SK-N-SH (cell line): ENCODE measurements around the gene ZNF331. TPM values are rescaled to one million over a fixed set of nuclear protein-coding genes. Genes with fewer than 3 reads are reported as not detected.

Experiments
- CTCF ChIA-PET: fragments of 300-600, 350-600 bp; formaldehyde crosslinking; extraction: SDS; loops from one replicate; lab custom pipeline; 2021; lab: Yijun Ruan, JAX
- POLR2A ChIA-PET: fragments of 350-600 bp; sonication (Branson Sonifier 250); formaldehyde crosslinking; extraction: SDS; loops from one replicate; lab custom pipeline; 2020; ENCODE audit warnings: antibody characterized with exemption, inconsistent platforms; lab: Yijun Ruan, JAX
- DNase-seq: peaks from one replicate; pipeline ENCODE4 v3.0.0; 2012
- H2AFZ ChIP-seq: fragments of 200-600 bp; sonication (generic); 2 replicates; pipeline ENCODE4 v1.8.1; 2016; ENCODE audit warnings: antibody characterized with exemption, mild to moderate bottlenecking, low read depth
- H3F3A ChIP-seq: fragments of 200-600 bp; sonication (generic); replicated peaks from 2 replicates; pipeline ENCODE3; 2016; ENCODE audit warnings: antibody characterized with exemption, mild to moderate bottlenecking; ENCODE audit not compliant: insufficient read depth
- H3K27ac ChIP-seq, 2 experiments: fragments of 200-500 bp in 1 of 2; fragments of 200-600 bp in 1 of 2; sonication (Bioruptor generic) in 1 of 2; sonication (generic), shearing (Covaris generic) in 1 of 2; 2 replicates each; pipeline versions ENCODE4 v1.5.1 to v1.6.1; 2014 to 2016; ENCODE audit warnings: low read depth in 2 of 2, inconsistent platforms in 1 of 2, low read length in 1 of 2, mild to moderate bottlenecking in 1 of 2, mixed read lengths in 1 of 2
- H3K27me3 ChIP-seq: fragments of 200-600 bp; sonication (generic), shearing (Covaris generic); 2 replicates; pipeline ENCODE4 v1.6.1; 2016; ENCODE audit warnings: mixed run types; ENCODE audit not compliant: insufficient read depth
- H3K36me3 ChIP-seq, 2 experiments: fragments of 200-500 bp in 1 of 2; fragments of 200-600 bp in 1 of 2; sonication (Bioruptor generic) in 1 of 2; sonication (generic) in 1 of 2; replicated peaks in 1 of 2; 2 replicates each; pipeline versions ENCODE3 to v1.5.1; 2014 to 2016; ENCODE audit warnings: low read length in 1 of 2, mild to moderate bottlenecking in 1 of 2; ENCODE audit not compliant: insufficient read depth in 2 of 2, control insufficient read depth in 1 of 2
- H3K4me1 ChIP-seq, 2 experiments: fragments of 200-500 bp in 1 of 2; fragments of 200-600 bp in 1 of 2; sonication (Bioruptor generic) in 1 of 2; sonication (generic), shearing (Covaris generic) in 1 of 2; 2 replicates each; pipeline versions ENCODE4 v1.5.1 to v1.6.1; 2014 to 2016; ENCODE audit warnings: low read depth in 1 of 2, low read length in 1 of 2, mixed run types in 1 of 2; ENCODE audit not compliant: insufficient read depth in 2 of 2, control insufficient read depth in 1 of 2
- H3K4me2 ChIP-seq: fragments of 200-600 bp; sonication (generic), shearing (Covaris generic); 2 replicates; pipeline ENCODE4 v1.6.1; 2017; ENCODE audit warnings: mixed run types
- H3K4me3 ChIP-seq, 2 experiments: fragments of 200-500 bp in 1 of 2; fragments of 200-600 bp in 1 of 2; sonication (Bioruptor generic) in 1 of 2; sonication (generic), shearing (Covaris generic) in 1 of 2; 2 replicates each; pipeline versions ENCODE4 v1.5.1 to v1.8.1; 2014 to 2016; ENCODE audit warnings: low read depth in 2 of 2, inconsistent platforms in 1 of 2, low read length in 1 of 2, mild to moderate bottlenecking in 1 of 2, mixed read lengths in 1 of 2, moderate library complexity in 1 of 2
- H3K79me2 ChIP-seq: fragments of 200-600 bp; sonication (generic); 2 replicates; pipeline ENCODE4 v1.8.1; 2017; ENCODE audit warnings: mild to moderate bottlenecking; ENCODE audit not compliant: insufficient read depth
- H3K9ac ChIP-seq: fragments of 200-600 bp; sonication (generic); 2 replicates; pipeline ENCODE4 v1.6.1; 2017; ENCODE audit warnings: mixed run types
- H3K9me2 ChIP-seq: fragments of 200-600 bp; sonication (generic); 2 replicates; pipeline ENCODE4 v1.6.1; 2017; ENCODE audit warnings: mixed run types
- H3K9me3 ChIP-seq: fragments of 200-600 bp; sonication (generic); 2 replicates; pipeline ENCODE4 v1.6.1; 2017; ENCODE audit warnings: mixed run types, mild to moderate bottlenecking, moderate library complexity
- H4K20me1 ChIP-seq: fragments of 200-600 bp; sonication (generic); 2 replicates; pipeline ENCODE4 v1.6.1; 2017; ENCODE audit warnings: mild to moderate bottlenecking, mixed run types; ENCODE audit not compliant: insufficient read depth
- ELF1 ChIP-seq: IDR thresholded peaks from 2 replicates; pipeline ENCODE4 v1.4.0; 2012
- EZH2phosphoT487 ChIP-seq: fragments of 200-600 bp; sonication (generic); IDR thresholded peaks from 2 replicates; pipeline ENCODE4 v1.6.1; 2017; ENCODE audit warnings: low read depth, mixed run types, mild to moderate bottlenecking, antibody characterized with exemption, moderate library complexity, borderline replicate concordance
- FOSL2 ChIP-seq: IDR thresholded peaks from 2 replicates; pipeline ENCODE4 v1.4.0; 2012; ENCODE audit warnings: low read depth, mild to moderate bottlenecking, moderate library complexity, borderline replicate concordance
- FOXM1 ChIP-seq: IDR thresholded peaks from 2 replicates; pipeline ENCODE4 v1.4.0; 2012; ENCODE audit warnings: low read depth, mild to moderate bottlenecking
- JUND ChIP-seq: IDR thresholded peaks from 2 replicates; pipeline ENCODE4 v1.4.0; 2012
- MXI1 ChIP-seq: IDR thresholded peaks from 2 replicates; pipeline ENCODE4 v1.6.1; 2012; ENCODE audit warnings: mild to moderate bottlenecking, low read depth, low read length, improper control_type of control experiment
- NRF1 ChIP-seq: IDR thresholded peaks from 2 replicates; pipeline ENCODE4 v1.6.1; 2012; ENCODE audit warnings: low read depth, mild to moderate bottlenecking, low read length
- RAD21 ChIP-seq: IDR thresholded peaks from 2 replicates; pipeline ENCODE4 v1.6.1; 2012; ENCODE audit warnings: mild to moderate bottlenecking, low read length
- RFX5 ChIP-seq: IDR thresholded peaks from 2 replicates; pipeline ENCODE4 v1.6.1; 2012; ENCODE audit warnings: mild to moderate bottlenecking, improper control_type of control experiment, low read length
- SMC3 ChIP-seq: IDR thresholded peaks from 2 replicates; pipeline ENCODE4 v1.6.1; 2012; ENCODE audit warnings: low read depth, low read length, improper control_type of control experiment
- TCF12 ChIP-seq: IDR thresholded peaks from 2 replicates; pipeline ENCODE4 v1.4.0; 2012
- TEAD4 ChIP-seq: IDR thresholded peaks from 2 replicates; pipeline ENCODE4 v1.4.0; 2012; ENCODE audit warnings: mild to moderate bottlenecking, borderline replicate concordance; ENCODE audit not compliant: insufficient read depth
- ZBTB33 ChIP-seq: IDR thresholded peaks from 2 replicates; pipeline ENCODE4 v1.4.0; 2012; ENCODE audit warnings: low read depth, borderline replicate concordance
- WGBS: methylation state at CpG from one replicate; pipeline ENCODE4 v1.1.6; 2017; ENCODE audit warnings: low lambda C conversion rate; 5-methylcytosine and 5-hydroxymethylcytosine counted together
- polyA plus RNA-seq, 3 experiments: library from polyadenylated mRNA; depleted of rRNA; stranded (reverse); fragments of >200 nt; gene quantifications; 2 replicates each; pipeline ENCODE4 v1.2.3, GENCODE V29; 2012
- TF ChIP-seq, protein P1 (sequence below): IDR thresholded peaks from 2 replicates; pipeline ENCODE4 v1.4.0; 2012; ENCODE audit warnings: low read depth, borderline replicate concordance
- TF ChIP-seq, protein P2 (sequence below): IDR thresholded peaks from 2 replicates; pipeline ENCODE4; 2012
- TF ChIP-seq, protein P3 (sequence below): fragments of 150-350 bp; IDR thresholded peaks from 2 replicates; pipeline ENCODE4 v1.6.1; 2016; ENCODE audit warnings: mild to moderate bottlenecking, low read depth, low read length

Gene ZNF331
- polyA plus RNA-seq, 1 of the 3 experiments (the other 2 are of a cell fraction): 7.2 TPM

DNA sequence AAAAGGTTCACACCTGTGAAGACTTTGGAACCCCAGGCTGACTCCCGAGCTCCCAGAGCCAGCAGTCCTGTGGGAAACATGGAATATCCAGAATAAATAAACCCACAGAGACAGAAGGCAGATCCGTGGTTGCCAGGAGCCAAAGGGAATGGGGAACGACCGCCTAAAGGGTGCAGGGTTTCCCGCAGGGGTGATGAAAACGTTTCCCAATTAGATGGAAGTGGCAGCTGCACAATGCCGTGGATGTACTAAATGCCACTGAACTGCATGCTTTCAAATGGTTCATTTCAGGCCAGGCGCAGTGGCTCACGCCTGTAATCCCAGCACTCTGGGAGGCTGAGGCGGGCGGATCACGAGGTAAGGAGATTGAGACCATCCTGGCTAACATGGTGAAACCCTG lies 70.4 kb downstream of the ZNF331 start:
- 37% methylated on average over 12 of the region's 12 CpGs for WGBS
- no peaks in the 10 kb centered on the region for H3K9me3 ChIP-seq
- H3K9ac ChIP-seq: no peak overlapping the region
- peaks cover 71% of the 10 kb centered on the region; the same call in 1 of the 2 replicates for H3K27me3 ChIP-seq
- POLR2A ChIA-PET: no interaction called here
- H3F3A ChIP-seq: no peaks in the 10 kb centered on the region
- TF ChIP-seq ZBTB33: no peak
- no peak for TF ChIP-seq RAD21
- TF ChIP-seq, protein P1, sequence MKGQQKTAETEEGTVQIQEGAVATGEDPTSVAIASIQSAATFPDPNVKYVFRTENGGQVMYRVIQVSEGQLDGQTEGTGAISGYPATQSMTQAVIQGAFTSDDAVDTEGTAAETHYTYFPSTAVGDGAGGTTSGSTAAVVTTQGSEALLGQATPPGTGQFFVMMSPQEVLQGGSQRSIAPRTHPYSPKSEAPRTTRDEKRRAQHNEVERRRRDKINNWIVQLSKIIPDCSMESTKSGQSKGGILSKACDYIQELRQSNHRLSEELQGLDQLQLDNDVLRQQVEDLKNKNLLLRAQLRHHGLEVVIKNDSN: no peak
- TF ChIP-seq, protein P2, sequence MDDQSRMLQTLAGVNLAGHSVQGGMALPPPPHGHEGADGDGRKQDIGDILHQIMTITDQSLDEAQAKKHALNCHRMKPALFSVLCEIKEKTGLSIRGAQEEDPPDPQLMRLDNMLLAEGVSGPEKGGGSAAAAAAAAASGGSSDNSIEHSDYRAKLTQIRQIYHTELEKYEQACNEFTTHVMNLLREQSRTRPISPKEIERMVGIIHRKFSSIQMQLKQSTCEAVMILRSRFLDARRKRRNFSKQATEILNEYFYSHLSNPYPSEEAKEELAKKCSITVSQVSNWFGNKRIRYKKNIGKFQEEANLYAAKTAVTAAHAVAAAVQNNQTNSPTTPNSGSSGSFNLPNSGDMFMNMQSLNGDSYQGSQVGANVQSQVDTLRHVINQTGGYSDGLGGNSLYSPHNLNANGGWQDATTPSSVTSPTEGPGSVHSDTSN: no peak
- no peak for TF ChIP-seq RFX5
- TF ChIP-seq SMC3: no peak
- TF ChIP-seq TCF12: no peak
- TF ChIP-seq NRF1: no peak
- H3K79me2 ChIP-seq: no peaks in the 10 kb centered on the region
- no peak overlapping the region for H2AFZ ChIP-seq
- no peaks in the 10 kb centered on the region for H3K4me1 ChIP-seq
- H3K4me3 ChIP-seq: no peak overlapping the region
- no peaks in the 10 kb centered on the region for H3K36me3 ChIP-seq
- no peak overlapping the region for H3K4me2 ChIP-seq
- DNase-seq: no peak
- H4K20me1 ChIP-seq: no peaks in the 10 kb centered on the region
- no peak overlapping the region for H3K27ac ChIP-seq
- H3K9me2 ChIP-seq: no peaks in the 10 kb centered on the region
- CTCF ChIA-PET: no interaction called here

- Histone ChIP-seq H3K79me2 (no peaks in the 10 kb centered on the region), H3K4me2 (no peak overlapping the region), H3K4me3 (no peak overlapping the region), H3K36me3 (no peaks in the 10 kb centered on the region), H3K27ac (no peak overlapping the region), H3K9ac (no peak overlapping the region), H3K4me1 (no peaks in the 10 kb centered on the region), H2AFZ (no peak overlapping the region), H3K9me2 (no peaks in the 10 kb centered on the region), H3K9me3 (no peaks in the 10 kb centered on the region), H3K27me3 (peaks cover 51% of the 10 kb centered on the region; the same call in 1 of the 2 replicates), H3F3A (no peaks in the 10 kb centered on the region), H4K20me1 (no peaks in the 10 kb centered on the region)
- TF ChIP-seq FOSL2 (no peak), ELF1 (no peak), FOXM1 (no peak), JUND (no peak), SMC3 (no peak), TEAD4 (no peak), MXI1 (no peak), ZBTB33 (no peak), EZH2phosphoT487 (no peak)
- TF ChIP-seq, protein P3, sequence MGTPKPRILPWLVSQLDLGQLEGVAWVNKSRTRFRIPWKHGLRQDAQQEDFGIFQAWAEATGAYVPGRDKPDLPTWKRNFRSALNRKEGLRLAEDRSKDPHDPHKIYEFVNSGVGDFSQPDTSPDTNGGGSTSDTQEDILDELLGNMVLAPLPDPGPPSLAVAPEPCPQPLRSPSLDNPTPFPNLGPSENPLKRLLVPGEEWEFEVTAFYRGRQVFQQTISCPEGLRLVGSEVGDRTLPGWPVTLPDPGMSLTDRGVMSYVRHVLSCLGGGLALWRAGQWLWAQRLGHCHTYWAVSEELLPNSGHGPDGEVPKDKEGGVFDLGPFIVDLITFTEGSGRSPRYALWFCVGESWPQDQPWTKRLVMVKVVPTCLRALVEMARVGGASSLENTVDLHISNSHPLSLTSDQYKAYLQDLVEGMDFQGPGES: no peak
- ChIA-PET POLR2A (no interaction called here), CTCF (no interaction called here)
- WGBS: 14% methylated on average over 14 of the region's 14 CpGs
- no peak for DNase-seq
Measured at GRCh38 chr19:53612762-53613526, 75.0 kb downstream of the ZNF331 start.
